Raji (cell line): ENCODE results near the gene ADRM1.

ENCODE experiments used
- POLR2A ChIP-seq: IDR thresholded peaks from 2 replicates; pipeline ENCODE4 v1.6.1; 2011; ENCODE audit warnings: low read depth, low read length, control low read depth; ENCODE audit not compliant: insufficient read depth

ADRM1 gene

GRCh38 chr20:62321975-62322374, 19.2 kb downstream of the ADRM1 start:
- no peak for TF ChIP-seq POLR2A

- TF ChIP-seq POLR2A: no peak
Measured at GRCh38 chr20:62322492-62323041, 19.8 kb downstream of the ADRM1 start.

- TF ChIP-seq POLR2A: no peak
Measured at GRCh38 chr20:62323146-62323979, 20.6 kb downstream of the ADRM1 start.

- no peak for TF ChIP-seq POLR2A
Measured at GRCh38 chr20:62323980-62324906, 21.4 kb downstream of the ADRM1 start.

GRCh38 chr20:62325172-62325905, 22.5 kb downstream of the ADRM1 start:
- TF ChIP-seq POLR2A: no peak

GRCh38 chr20:62326559-62326958, 23.8 kb downstream of the ADRM1 start:
- TF ChIP-seq POLR2A: no peak

- no peak for TF ChIP-seq POLR2A
Measured at GRCh38 chr20:62326959-62327725, 24.3 kb downstream of the ADRM1 start.

- TF ChIP-seq POLR2A: no peak
Measured at GRCh38 chr20:62327726-62328495, 25.1 kb downstream of the ADRM1 start.

- TF ChIP-seq POLR2A: no peak
Measured at GRCh38 chr20:62328684-62329388, 26.0 kb downstream of the ADRM1 start.

- TF ChIP-seq POLR2A: no peak
Measured at GRCh38 chr20:62329389-62330377, 26.9 kb downstream of the ADRM1 start.

- no peak for TF ChIP-seq POLR2A
Measured at GRCh38 chr20:62330576-62331317, 27.9 kb downstream of the ADRM1 start.
